Posterior vena cava (tissue), 2 donors: ENCODE measurements around the gene RAB40C. TPM values are rescaled to one million over a fixed set of nuclear protein-coding genes. Genes with fewer than 3 reads are reported as not detected.

ENCODE experiments used
- DNase-seq: peaks from one replicate; pipeline ENCODE4 v3.0.0-alpha.2; 2020; ENCODE audit warnings: low spot score
- intact Hi-C, 2 donors: fragments of 100-400 bp; cut with DNase I; formaldehyde crosslinking; loops; one replicate each; pipeline versions ENCODE4 v1.14.1 to v1.14.2; 2022 to 2023
- total RNA-seq, 2 donors: library from RNA; stranded (reverse); fragmentation: NEBNext Ultra II Directional; extraction: Animal tissue kit (Norgen Biotek cat#: 25700); gene quantifications; one replicate each; pipeline ENCODE4 v1.2.1, GENCODE V29; 2021
- donor health status: DM: yes; HTN: yes; CAD: no.
- donor health status: DM: yes; HTN: yes; CAD: no.

Gene RAB40C
- total RNA-seq, 2 donors from 2014 or later: 13.0 to 13.6 TPM

GRCh38 chr16:583815-584591 lies 5.9 kb upstream of the RAB40C start:
- DNase-seq: peak; percentile 80
- intact Hi-C loops: no loop called here

GRCh38 chr16:585351-585750 lies 4.5 kb upstream of the RAB40C start:
- intact Hi-C loops: loop anchor here in 1 of 2 donors (5.0 kb wide), 1 partner anchor 62 kb away; the partner anchor contains the start of gene WDR90

GRCh38 chr16:586047-586644 lies 3.7 kb upstream of the RAB40C start:
- intact Hi-C loops: loop anchor here in 1 of 2 donors (5.0 kb wide), 1 partner anchor 61 kb away; the partner anchor contains the start of gene WDR90
- DNase-seq: no peak

More at GRCh38 chr16:585351-585750, 4.5 kb upstream of the RAB40C start:
- DNase-seq: peak; percentile 78

- DNase-seq: peak; percentile 83
- intact Hi-C loops: loop anchor here in 1 of 2 donors (5.0 kb wide), 1 partner anchor 60 kb away; the partner anchor contains the start of gene WDR90
Measured at GRCh38 chr16:586645-587590, 2.9 kb upstream of the RAB40C start.

- peak; percentile 90 for DNase-seq
- intact Hi-C loops: loop anchor here in 1 of 2 donors (5.0 kb wide), 1 partner anchor 59 kb away; the partner anchor contains the start of gene WDR90
Measured at GRCh38 chr16:588639-588888, 1.3 kb upstream of the RAB40C start.

- DNase-seq: peak; percentile 99
- intact Hi-C loops: loop anchor here in 1 of 2 donors (5.0 kb wide), 1 partner anchor 58 kb away; the partner anchor contains the start of gene WDR90
Measured at GRCh38 chr16:588889-589657, 793 bp upstream of the RAB40C start.

GRCh38 chr16:590188-590814 lies 435 bp downstream of the RAB40C start:
- intact Hi-C loops: loop anchor here in 1 of 2 donors (2.0 to 5.0 kb wide), 2 partner anchors 42 to 62 kb away; partner anchors contain the start of gene WFIKKN1
- no peak for DNase-seq

GRCh38 chr16:590815-591200 lies 942 bp downstream of the RAB40C start:
- DNase-seq: no peak
- intact Hi-C loops: loop anchor here in 1 of 2 donors (2.0 to 5.0 kb wide), 2 partner anchors 41 to 62 kb away; partner anchors contain the start of gene WFIKKN1

- DNase-seq: no peak
- intact Hi-C loops: loop anchor here in 1 of 2 donors (2.0 to 5.0 kb wide), 2 partner anchors 41 to 62 kb away; partner anchors contain the start of gene WFIKKN1
Measured at GRCh38 chr16:591231-591630, 1.4 kb downstream of the RAB40C start.

- DNase-seq: no peak
- intact Hi-C loops: loop anchor here in 1 of 2 donors (2.0 to 5.0 kb wide), 2 partner anchors 40 to 61 kb away; partner anchors contain the start of gene WFIKKN1
Measured at GRCh38 chr16:591892-592517, 2.1 kb downstream of the RAB40C start.

- no peak for DNase-seq
- intact Hi-C loops: loop anchor here in 1 of 2 donors (5.0 kb wide), 1 partner anchor 40 kb away; the partner anchor contains the start of gene WFIKKN1
Measured at GRCh38 chr16:592518-593306, 2.8 kb downstream of the RAB40C start.

GRCh38 chr16:593406-593805 lies 3.5 kb downstream of the RAB40C start:
- DNase-seq: no peak
- intact Hi-C loops: loop anchor here in 1 of 2 donors (5.0 kb wide), 1 partner anchor 39 kb away; the partner anchor contains the start of gene WFIKKN1

GRCh38 chr16:593807-594206 lies 3.9 kb downstream of the RAB40C start:
- DNase-seq: no peak
- intact Hi-C loops: loop anchor here in 1 of 2 donors (5.0 kb wide), 1 partner anchor 38 kb away; the partner anchor contains the start of gene WFIKKN1

- intact Hi-C loops: no loop called here
- DNase-seq: no peak
Measured at GRCh38 chr16:595094-595528, 5.2 kb downstream of the RAB40C start.

- intact Hi-C loops: no loop called here
- DNase-seq: no peak
Measured at GRCh38 chr16:595942-596735, 6.3 kb downstream of the RAB40C start.

- intact Hi-C loops: no loop called here
- no peak for DNase-seq
Measured at GRCh38 chr16:596736-597060, 6.8 kb downstream of the RAB40C start.
